Keratinocyte (primary cell): Measurements from ENCODE around the gene HBB.

ENCODE experiments used
- EZH2 ChIP-seq: IDR thresholded peaks from one replicate; pipeline ENCODE4 v1.6.1; 2012; ENCODE audit warnings: inconsistent platforms, mild to moderate bottlenecking, low read length, moderate library complexity
- TF ChIP-seq, protein P1 (sequence below), 3 experiments: IDR thresholded peaks in 1 of 3; conservative IDR thresholded peaks in 1 of 3; optimal IDR thresholded peaks in 1 of 3; 2 replicates in 2 of 3; 3 replicates in 1 of 3; pipeline versions ENCODE3 to v1.5.1; 2011; ENCODE audit warnings: low read length in 3 of 3, mild to moderate bottlenecking in 3 of 3, moderate library complexity in 2 of 3, control low read depth in 1 of 3, inconsistent platforms in 1 of 3; ENCODE audit not compliant: insufficient read depth in 2 of 3; ENCODE audit errors: extremely low read depth in 1 of 3

DNA sequence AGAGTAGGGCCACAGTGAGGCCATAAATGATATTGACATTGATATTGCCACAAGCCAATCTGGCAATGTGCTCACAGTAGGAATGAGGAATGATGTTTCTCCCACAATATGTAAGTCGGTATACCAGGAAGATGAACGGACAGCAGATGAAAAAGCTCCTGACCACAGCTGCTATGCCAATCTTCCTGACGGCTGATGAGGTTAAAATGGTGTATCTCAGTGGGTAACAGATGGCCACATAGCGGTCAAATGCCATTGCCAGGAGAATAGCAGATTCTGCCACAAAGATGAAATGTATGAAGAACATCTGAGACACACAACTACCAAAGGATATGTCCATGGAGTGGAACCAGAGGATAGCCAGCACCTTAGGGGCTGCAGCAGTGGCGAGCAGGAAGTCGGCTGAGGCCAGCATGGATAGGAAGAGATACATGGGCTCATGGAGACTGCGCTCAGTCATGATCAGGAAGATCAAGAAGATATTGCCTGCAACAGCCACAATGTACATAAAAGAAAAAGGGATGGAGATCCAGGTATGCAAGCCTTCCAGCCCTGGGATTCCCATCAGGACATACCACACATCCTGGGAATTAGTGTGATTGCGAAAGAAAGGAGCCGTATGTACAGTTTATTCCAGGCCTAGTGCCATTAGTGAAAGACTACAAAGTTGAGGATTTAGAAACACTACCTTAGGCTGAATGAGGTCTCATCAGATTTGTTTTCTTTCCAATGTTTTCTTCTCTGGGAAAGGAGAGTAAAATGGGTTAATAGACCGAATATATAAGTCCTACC lies 48.6 kb downstream of the HBB start:
- TF ChIP-seq, protein P1, sequence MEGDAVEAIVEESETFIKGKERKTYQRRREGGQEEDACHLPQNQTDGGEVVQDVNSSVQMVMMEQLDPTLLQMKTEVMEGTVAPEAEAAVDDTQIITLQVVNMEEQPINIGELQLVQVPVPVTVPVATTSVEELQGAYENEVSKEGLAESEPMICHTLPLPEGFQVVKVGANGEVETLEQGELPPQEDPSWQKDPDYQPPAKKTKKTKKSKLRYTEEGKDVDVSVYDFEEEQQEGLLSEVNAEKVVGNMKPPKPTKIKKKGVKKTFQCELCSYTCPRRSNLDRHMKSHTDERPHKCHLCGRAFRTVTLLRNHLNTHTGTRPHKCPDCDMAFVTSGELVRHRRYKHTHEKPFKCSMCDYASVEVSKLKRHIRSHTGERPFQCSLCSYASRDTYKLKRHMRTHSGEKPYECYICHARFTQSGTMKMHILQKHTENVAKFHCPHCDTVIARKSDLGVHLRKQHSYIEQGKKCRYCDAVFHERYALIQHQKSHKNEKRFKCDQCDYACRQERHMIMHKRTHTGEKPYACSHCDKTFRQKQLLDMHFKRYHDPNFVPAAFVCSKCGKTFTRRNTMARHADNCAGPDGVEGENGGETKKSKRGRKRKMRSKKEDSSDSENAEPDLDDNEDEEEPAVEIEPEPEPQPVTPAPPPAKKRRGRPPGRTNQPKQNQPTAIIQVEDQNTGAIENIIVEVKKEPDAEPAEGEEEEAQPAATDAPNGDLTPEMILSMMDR (optimal IDR thresholded peaks at IDR 0.05 in 1 of 3, IDR thresholded peaks at IDR 0.05 in 1 of 3, conservative IDR thresholded peaks at IDR 0.05 in 1 of 3; ENCODE audit: extremely low read depth in 1 of 3, insufficient read depth in 2 of 3, low read length in 3 of 3) = no peak
- TF ChIP-seq EZH2 = no peak
